Immature natural killer cell (primary cell): ENCODE data around the gene KIAA1671. TPM values are rescaled to one million over a fixed set of nuclear protein-coding genes. Genes with fewer than 3 reads are reported as not detected.
A peak's percentile ranks its signal among the peaks of the same experiment; 100 is the strongest.
"Not testable (repeated sequence)": the region's sequence is repeated elsewhere in the genome, so short reads cannot be mapped to it uniquely, and the experiment has no call there.

Source experiments
- DNase-seq, 3 donors: peaks; one replicate each; pipeline ENCODE4 v3.0.0; 2022; ENCODE audit warnings: mixed read lengths in 1 of 3
- H3K27ac Mint-ChIP-seq, 6 donors: one replicate each; pipeline ENCODE4 v1.8.0; 2020; ENCODE audit warnings: mixed read lengths in 6 of 6, mild to moderate bottlenecking in 5 of 6, inconsistent platforms in 4 of 6, moderate library complexity in 3 of 6
- H3K27me3 Mint-ChIP-seq, 3 donors: one replicate each; pipeline ENCODE4 v1.8.0; 2020 to 2021; ENCODE audit warnings: low read depth in 3 of 3, mild to moderate bottlenecking in 3 of 3, mixed read lengths in 3 of 3, moderate library complexity in 3 of 3, inconsistent platforms in 1 of 3
- H3K36me3 Mint-ChIP-seq, 3 donors: one replicate each; pipeline ENCODE4 v1.8.0; 2020; ENCODE audit warnings: mixed read lengths in 3 of 3, inconsistent platforms in 2 of 3, mild to moderate bottlenecking in 2 of 3
- H3K4me1 Mint-ChIP-seq, 2 donors: one replicate each; pipeline ENCODE4 v1.8.0; 2020; ENCODE audit warnings: inconsistent platforms in 2 of 2, mild to moderate bottlenecking in 2 of 2, mixed read lengths in 2 of 2, moderate library complexity in 1 of 2
- H3K4me3 Mint-ChIP-seq, 5 donors: one replicate each; pipeline ENCODE4 v1.8.0; 2020; ENCODE audit warnings: mild to moderate bottlenecking in 5 of 5, mixed read lengths in 5 of 5, inconsistent platforms in 3 of 5, moderate library complexity in 3 of 5
- H3K9me3 Mint-ChIP-seq, 6 donors: one replicate each; pipeline ENCODE4 v1.8.0; 2020; ENCODE audit warnings: mild to moderate bottlenecking in 6 of 6, mixed read lengths in 6 of 6, inconsistent platforms in 4 of 6, moderate library complexity in 3 of 6
- polyA plus RNA-seq, 3 donors: library from polyadenylated mRNA; unstranded; fragments of 300-500 nt; fragmentation: Illumina TruSeq; gene quantifications; one replicate each; pipeline ENCODE4 v1.2.3, GENCODE V29; 2021

Gene KIAA1671
- polyA plus RNA-seq, 3 donors from 2014 or later: 0.43 to 3.0 (median 2.5) TPM

DNA sequence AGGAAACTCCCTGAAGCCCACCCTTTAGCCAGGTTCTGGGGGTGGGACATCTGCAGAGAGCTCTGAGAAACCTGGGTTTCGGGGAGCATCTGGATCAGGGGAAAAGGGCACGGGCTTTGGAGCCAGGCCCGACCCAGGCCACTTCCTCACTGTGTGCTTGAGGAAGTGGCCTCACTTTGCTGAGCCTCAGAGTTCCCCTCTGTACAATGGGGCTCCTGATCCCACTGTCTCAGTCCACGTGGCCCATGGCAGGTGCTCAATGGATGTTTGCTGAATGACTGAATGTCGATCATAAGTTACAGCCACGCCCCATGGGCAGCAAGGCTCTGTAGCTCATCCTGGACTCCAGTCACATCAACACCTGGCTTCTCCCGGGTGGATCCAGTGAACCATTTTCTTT lies 248.5 kb downstream of the KIAA1671 start:
- Mint-ChIP-seq H3K9me3 (no peaks in the 10 kb centered on the region), H3K4me3 (no peak overlapping the region), H3K36me3 (peaks cover 0 to 4% (median 0%) of the 10 kb centered on the region in 3 donors), H3K4me1 (no peaks in the 10 kb centered on the region), H3K27ac (no peak overlapping the region), H3K27me3 (peaks cover 0 to 2% (median 0%) of the 10 kb centered on the region in 3 donors)
- DNase-seq: no peak

DNA sequence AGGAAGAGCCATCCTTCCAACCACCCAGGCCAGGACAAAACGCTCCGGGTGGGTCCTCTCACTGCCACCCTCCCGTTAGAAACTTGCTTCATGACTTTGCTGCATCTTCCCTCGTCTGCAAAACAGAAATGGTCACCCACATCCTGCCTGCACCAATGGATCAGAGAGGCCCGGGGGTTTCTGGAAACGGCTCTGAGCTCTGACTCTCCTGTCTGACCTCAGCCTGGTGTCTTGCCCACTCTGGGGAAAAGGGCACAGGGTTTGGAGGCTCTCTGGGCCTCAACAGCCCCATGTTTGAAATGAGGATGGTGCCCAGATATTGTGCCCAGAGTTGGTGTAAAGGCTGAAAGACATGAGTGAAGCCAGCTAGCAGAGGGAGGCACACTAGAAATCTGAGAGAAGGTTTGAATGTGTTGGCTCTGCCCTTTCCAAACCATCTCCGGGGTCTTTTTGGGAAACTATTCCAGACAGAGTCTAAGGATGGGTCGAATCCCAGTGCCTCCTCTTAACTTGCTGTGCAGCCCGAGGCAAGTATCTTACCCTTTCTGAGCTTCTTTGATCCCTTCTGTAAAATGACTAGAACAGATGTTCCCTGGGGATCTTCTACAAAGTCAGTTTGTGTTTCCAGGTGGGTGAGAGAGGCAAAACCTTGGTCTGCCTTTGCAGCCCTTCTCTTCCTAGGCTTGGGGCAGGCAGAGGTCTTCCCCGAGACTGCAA lies 249.2 kb downstream of the KIAA1671 start:
- Mint-ChIP-seq H3K36me3 (peaks cover 0 to 4% (median 0%) of the 10 kb centered on the region in 3 donors), H3K4me1 (no peaks in the 10 kb centered on the region), H3K27me3 (peaks cover 0 to 2% (median 0%) of the 10 kb centered on the region in 3 donors), H3K27ac (no peak overlapping the region), H3K4me3 (no peak overlapping the region), H3K9me3 (no peaks in the 10 kb centered on the region)
- DNase-seq: no peak

DNA sequence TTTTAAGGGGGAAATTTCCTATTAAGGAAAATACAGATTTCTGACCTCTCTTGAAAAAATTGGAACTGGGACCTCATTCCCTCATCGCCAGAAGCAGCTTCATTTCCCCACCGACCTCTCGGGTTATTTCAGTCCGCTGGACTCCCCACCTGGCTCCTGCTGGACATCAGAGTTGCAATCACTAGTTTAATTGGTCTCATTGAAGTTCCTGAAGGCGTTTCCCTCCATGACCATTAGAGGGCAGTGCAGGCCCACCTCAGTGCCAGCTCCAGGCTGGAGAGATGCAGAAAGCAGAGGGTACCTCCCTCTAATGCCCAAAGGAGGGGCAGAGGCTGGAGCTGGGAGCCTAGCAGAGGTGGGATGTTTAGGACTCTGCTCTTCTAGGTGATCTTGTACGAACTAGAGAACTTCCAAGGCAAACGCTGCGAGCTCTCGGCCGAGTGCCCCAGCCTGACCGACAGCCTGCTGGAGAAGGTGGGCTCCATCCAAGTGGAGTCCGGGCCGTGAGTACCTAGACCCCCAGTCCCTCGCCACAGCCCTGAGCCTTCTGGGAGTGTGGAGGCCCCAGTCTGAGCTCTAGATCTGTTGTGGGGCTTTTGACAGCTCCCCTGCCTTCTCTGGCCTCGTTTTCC lies 249.9 kb downstream of the KIAA1671 start:
- Mint-ChIP-seq H3K9me3 (no peaks in the 10 kb centered on the region), H3K4me1 (no peaks in the 10 kb centered on the region), H3K36me3 (peaks cover 0 to 4% (median 0%) of the 10 kb centered on the region in 3 donors), H3K27ac (no peak overlapping the region), H3K4me3 (no peak overlapping the region), H3K27me3 (peaks cover 0 to 2% (median 0%) of the 10 kb centered on the region in 3 donors)
- peak; percentile 18 to 40 (median 33) for DNase-seq

DNA sequence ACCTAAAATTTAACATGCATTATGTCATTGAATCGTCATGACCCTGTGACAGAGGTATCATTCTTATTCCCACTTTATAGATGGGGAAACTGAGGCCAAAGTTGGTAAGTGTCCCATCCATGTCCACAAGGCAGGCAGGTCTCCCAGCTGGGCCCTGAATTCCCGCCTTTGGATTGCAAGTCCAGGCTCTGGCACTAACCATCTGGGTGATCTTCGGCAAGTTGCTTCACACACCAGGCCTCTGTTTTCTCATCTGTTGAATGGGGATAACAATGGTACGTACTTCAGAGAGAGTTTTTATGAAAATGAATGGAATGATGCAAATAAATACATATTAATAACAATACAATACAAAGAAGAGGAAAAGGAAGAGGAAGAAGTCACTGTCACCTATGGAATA lies 250.6 kb downstream of the KIAA1671 start:
- Mint-ChIP-seq H3K4me3 (no peak overlapping the region), H3K27ac (no peak overlapping the region), H3K4me1 (no peaks in the 10 kb centered on the region), H3K27me3 (peaks cover 0 to 2% (median 1%) of the 10 kb centered on the region in 3 donors), H3K9me3 (no peaks in the 10 kb centered on the region), H3K36me3 (no peaks in the 10 kb centered on the region)
- DNase-seq: no peak

DNA sequence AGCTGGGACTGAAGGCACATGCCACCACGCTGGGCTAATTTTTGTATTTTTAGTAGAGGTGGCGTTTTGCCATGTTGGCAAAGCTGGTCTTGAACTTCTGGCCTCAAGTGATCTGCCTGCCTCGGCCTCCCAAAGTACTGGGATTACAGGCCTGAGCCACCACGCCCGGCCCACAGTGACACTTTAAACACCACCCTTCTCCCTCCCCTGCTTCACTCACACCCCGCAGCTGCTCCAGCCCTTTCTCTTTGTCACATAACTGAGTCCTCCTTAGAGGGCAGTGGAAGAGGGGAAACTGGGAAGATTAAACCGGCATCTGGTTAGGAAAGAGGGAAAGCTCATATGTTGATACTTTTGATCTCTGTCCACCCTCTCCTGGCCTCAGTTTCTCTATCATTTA lies 252.0 kb downstream of the KIAA1671 start:
- H3K27ac Mint-ChIP-seq, DNase-seq, H3K4me1 Mint-ChIP-seq, H3K27me3 Mint-ChIP-seq, H3K36me3 Mint-ChIP-seq, H3K4me3 Mint-ChIP-seq, H3K9me3 Mint-ChIP-seq: not testable (repeated sequence)

DNA sequence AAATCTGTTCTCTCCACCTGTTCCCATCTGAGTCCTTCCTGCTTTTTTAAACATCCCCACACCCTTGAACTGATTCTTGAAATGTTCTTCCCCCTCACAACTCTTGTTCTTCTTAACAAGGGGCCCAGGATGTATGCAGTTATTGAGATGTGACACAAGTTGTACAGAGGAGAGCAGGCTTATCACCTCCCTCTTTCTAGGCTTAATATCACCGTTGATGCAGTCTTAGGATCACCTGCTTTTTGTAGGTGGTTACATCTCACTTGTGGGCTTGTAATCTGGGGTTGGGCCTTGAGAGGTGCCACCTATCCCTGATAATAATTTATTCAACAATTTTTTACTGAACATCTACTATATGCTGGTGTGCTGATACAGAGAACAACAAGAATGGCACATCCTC lies 253.3 kb downstream of the KIAA1671 start:
- peaks cover 0 to 3% (median 2%) of the 10 kb centered on the region in 3 donors for H3K27me3 Mint-ChIP-seq
- no peak overlapping the region for H3K27ac Mint-ChIP-seq
- H3K36me3 Mint-ChIP-seq: no peaks in the 10 kb centered on the region
- no peaks in the 10 kb centered on the region for H3K9me3 Mint-ChIP-seq
- no peak for DNase-seq
- H3K4me3 Mint-ChIP-seq: no peak overlapping the region
- no peaks in the 10 kb centered on the region for H3K4me1 Mint-ChIP-seq

DNA sequence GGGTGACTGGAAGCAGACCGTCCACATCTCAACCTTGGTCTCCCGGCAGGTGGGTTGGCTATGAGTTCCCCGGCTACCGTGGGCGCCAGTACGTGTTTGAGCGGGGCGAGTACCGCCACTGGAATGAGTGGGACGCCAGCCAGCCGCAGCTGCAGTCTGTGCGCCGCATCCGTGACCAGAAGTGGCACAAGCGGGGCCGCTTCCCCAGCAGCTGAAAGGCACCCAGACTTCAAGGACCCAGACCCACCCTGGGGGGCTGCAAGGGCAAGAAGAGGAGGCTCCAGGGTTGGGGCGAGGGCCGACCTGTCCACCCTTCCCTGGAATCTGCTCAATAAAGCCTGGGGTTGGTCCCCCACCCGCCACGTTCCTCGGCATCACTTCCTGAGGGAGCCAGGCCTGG lies 254.5 kb downstream of the KIAA1671 start:
- Mint-ChIP-seq H3K4me1 (no peaks in the 10 kb centered on the region), H3K9me3 (no peaks in the 10 kb centered on the region), H3K27ac (no peak overlapping the region), H3K36me3 (no peaks in the 10 kb centered on the region), H3K4me3 (no peak overlapping the region), H3K27me3 (peaks cover 0 to 3% (median 2%) of the 10 kb centered on the region in 3 donors)
- no peak for DNase-seq

DNA sequence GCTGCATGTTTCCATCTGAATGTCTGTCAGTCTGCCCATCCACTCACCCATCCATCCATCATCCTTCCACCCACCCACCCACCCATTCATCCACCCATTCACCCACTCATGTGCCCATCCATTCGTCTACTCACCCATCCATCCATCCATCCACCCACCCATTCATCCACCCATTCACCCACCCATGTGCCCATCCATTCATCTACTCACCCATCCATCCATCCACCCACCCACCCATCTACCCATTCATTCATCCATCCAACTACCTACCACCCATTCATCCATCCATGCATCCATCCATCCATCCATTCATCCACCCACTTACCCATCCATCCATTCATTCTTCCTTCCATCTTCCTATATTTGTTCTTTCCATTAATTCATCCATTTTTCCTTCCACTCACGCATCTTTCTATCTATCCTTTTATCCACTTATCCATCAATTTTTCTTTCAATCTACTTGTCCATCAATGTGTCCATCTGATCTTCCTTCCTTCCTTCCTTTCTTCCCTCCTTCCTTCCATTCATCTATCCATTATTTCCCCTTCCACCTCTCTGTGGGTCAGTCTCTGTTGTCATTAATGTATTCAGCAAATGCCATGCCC lies 255.1 kb downstream of the KIAA1671 start:
- Mint-ChIP-seq H3K9me3 (no peaks in the 10 kb centered on the region), H3K4me1 (no peaks in the 10 kb centered on the region), H3K36me3 (no peaks in the 10 kb centered on the region), H3K27ac (no peak overlapping the region), H3K4me3 (no peak overlapping the region), H3K27me3 (peaks cover 0 to 3% (median 2%) of the 10 kb centered on the region in 3 donors)
- DNase-seq: no peak

DNA sequence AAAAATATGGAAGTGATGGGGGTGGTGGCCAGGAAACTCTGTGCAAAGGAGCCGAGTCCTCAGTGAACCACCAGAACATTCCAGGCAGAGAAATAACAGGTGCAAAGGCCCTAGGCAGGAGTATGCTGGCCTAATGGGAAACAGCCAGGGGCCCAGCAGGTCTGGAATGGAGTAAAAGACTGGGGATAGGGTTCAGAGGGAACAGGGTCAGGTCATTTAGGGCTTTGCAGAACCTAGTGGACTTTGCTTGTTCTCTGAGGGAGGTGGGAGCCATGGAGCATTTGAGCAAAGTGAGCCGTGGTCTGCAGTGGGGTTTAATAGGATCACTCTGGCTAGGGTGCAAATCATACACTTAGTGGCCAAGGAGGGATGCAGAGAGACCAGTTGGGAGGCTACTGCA lies 255.8 kb downstream of the KIAA1671 start:
- no peak for DNase-seq
- Mint-ChIP-seq H3K27ac (no peak overlapping the region), H3K9me3 (no peaks in the 10 kb centered on the region), H3K4me1 (no peaks in the 10 kb centered on the region), H3K4me3 (no peak overlapping the region), H3K27me3 (peaks cover 0 to 3% (median 0%) of the 10 kb centered on the region in 3 donors), H3K36me3 (no peaks in the 10 kb centered on the region)

DNA sequence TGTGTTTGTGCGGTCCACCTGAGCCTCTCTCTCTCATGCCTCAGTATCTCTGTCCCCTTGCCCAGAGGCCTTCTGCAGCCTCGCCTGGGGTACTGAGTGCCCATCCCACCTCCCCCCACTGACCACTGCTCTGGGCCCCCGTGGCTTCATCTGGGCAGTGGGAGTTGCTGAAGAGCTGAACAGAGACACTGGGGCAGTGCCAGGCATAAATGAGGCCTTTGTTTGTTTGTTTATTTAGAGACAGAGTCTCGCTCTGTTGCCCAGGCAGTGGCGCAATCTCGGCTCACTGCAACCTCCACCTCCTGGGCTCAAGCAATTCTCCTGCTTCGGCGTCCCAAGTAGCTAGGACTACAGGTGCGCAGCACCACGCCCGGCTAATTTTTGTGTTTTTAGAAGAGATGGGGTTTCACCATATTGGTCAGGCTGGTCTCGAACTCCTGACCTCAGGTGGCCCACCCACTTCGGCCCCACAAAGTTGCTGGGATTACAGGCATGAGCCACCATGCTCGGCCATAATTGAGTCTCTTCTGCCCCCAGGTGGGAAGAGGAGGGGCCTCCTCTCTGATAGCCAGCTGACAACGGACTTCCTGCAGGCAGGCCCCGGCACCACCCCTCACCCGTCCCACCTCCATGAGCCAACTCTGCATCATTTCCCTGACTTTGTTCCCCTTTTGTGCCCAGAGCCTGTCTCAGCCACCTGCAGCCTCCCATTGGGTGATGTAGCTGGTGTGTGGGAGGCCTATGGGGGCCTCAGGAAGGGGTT lies 256.4 kb downstream of the KIAA1671 start:
- H3K9me3 Mint-ChIP-seq: no peaks in the 10 kb centered on the region
- H3K27me3 Mint-ChIP-seq: peaks cover 0 to 7% (median 0%) of the 10 kb centered on the region in 3 donors
- H3K4me1 Mint-ChIP-seq: no peaks in the 10 kb centered on the region
- DNase-seq: no peak
- no peak overlapping the region for H3K4me3 Mint-ChIP-seq
- no peaks in the 10 kb centered on the region for H3K36me3 Mint-ChIP-seq
- H3K27ac Mint-ChIP-seq: no peak overlapping the region

DNA sequence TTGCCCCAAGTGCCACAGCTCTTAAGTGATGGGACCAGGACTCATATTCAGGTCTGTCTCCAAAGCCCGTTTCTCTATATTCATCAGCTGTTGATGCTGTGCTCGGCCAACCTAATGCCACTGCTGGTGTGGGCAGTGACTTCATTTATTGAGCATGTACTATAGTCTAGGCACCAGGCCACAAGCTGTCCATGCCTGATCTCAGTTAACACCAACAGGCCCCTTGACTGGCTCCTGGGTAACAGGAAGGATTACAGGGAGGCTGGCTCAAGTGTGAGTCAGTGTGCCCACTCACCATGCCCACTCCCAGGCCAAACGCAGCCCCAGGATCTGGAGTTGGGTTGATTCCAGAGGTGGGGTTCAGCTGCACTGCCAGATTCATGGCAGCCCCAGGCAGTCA lies 258.3 kb downstream of the KIAA1671 start:
- Mint-ChIP-seq H3K4me1 (no peaks in the 10 kb centered on the region), H3K9me3 (no peaks in the 10 kb centered on the region), H3K27me3 (peaks cover 0 to 7% (median 0%) of the 10 kb centered on the region in 3 donors), H3K4me3 (no peak overlapping the region), H3K27ac (no peak overlapping the region), H3K36me3 (no peaks in the 10 kb centered on the region)
- no peak for DNase-seq

DNA sequence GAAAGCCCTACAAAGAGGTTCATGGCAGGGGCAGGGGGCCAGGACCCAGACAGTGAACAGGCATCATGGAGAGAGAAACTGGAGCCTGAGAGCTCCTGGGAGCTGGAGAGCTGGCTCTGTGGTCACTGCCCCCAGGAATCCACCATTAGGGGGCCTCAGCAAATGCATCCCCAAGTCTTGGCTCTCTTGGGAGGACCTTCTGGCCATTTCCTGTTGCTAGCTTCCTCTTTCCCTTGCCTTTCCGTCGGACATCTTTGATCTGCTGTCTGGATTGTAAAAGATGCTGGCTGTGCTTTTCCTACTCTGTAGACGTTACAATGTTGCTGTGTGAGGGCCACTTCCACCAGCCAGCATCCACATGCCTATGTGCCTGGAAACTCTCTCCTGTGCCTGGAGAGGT lies 259.8 kb downstream of the KIAA1671 start:
- no peaks in the 10 kb centered on the region for H3K36me3 Mint-ChIP-seq
- H3K9me3 Mint-ChIP-seq: no peaks in the 10 kb centered on the region
- no peak overlapping the region for H3K4me3 Mint-ChIP-seq
- peak overlapping the region in 1 of 6 donors; percentile 32 for H3K27ac Mint-ChIP-seq
- H3K4me1 Mint-ChIP-seq: no peaks in the 10 kb centered on the region
- DNase-seq: no peak
- peaks cover 0 to 13% (median under 1%) of the 10 kb centered on the region in 3 donors for H3K27me3 Mint-ChIP-seq

DNA sequence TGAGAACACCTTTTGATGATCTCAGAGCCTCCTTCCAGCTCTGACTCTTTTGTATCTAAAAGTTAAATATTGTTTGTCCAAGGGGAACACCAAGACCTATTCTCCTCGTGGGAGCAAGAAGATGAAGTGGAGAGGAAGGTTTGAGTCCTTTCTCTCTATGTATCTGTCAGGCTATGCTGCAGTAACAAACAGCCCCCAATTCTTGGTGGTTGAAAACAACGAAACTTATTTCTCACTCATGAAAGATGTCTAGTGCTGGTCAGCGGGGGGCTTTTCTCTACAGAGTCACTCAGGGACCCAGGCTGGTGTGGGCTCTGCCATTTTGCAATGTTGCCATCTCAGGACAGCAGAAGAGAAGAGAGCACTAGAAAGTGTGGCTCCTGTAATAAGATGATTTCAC lies 260.7 kb downstream of the KIAA1671 start:
- H3K4me3 Mint-ChIP-seq: no peak overlapping the region
- H3K4me1 Mint-ChIP-seq: no peaks in the 10 kb centered on the region
- H3K27ac Mint-ChIP-seq: no peak overlapping the region
- DNase-seq: no peak
- H3K9me3 Mint-ChIP-seq: no peaks in the 10 kb centered on the region
- no peaks in the 10 kb centered on the region for H3K36me3 Mint-ChIP-seq
- H3K27me3 Mint-ChIP-seq: peaks cover 0 to 11% (median 3%) of the 10 kb centered on the region in 3 donors

DNA sequence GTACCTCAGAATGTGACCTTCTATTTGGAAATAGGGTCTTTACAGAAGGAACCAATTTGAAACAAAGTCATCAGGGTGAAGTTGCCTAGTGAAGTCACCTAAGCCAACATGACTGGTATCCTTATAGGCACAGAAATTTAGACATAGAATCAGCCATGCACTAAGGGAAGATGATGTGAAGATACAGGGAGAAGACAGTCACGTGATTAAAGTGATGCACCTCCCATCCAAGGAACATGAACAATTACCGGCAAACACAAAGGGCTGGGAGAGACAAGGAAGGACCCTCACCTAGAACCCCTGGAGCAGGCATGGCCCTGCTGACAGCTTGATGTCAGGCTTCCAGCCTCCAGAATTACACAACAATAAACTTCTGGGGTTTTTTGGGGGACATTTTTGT lies 263.7 kb downstream of the KIAA1671 start:
- Mint-ChIP-seq H3K4me1 (no peaks in the 10 kb centered on the region), H3K9me3 (no peaks in the 10 kb centered on the region), H3K4me3 (no peak overlapping the region), H3K27me3 (peaks cover 7 to 13% (median 12%) of the 10 kb centered on the region in 3 donors), H3K36me3 (no peaks in the 10 kb centered on the region), H3K27ac (no peak overlapping the region)
- no peak for DNase-seq
